Adrenal gland (tissue), 12 donors: ENCODE results near the gene GTF2A2. TPM values are rescaled to one million over a fixed set of nuclear protein-coding genes. Genes with fewer than 3 reads are reported as not detected.

Experiments used
- DNase-seq, 7 donors: peaks; one replicate each; pipeline ENCODE4 v3.0.0-alpha.2; 2019 to 2020
- H3K27ac ChIP-seq, 5 donors: fragments of 200-600 bp; sonication (generic) in 4 of 5; 1 replicate in 3 of 5; 2 replicates in 2 of 5; pipeline versions ENCODE4 v1.5.1 to v1.8.0; 2016 to 2020; ENCODE audit warnings: mild to moderate bottlenecking in 1 of 5
- H3K27me3 ChIP-seq: fragments of 200-600 bp; 2 replicates; pipeline ENCODE4 v1.8.0; 2021
- H3K36me3 ChIP-seq, 2 donors: fragments of 200-600 bp; replicated peaks in 1 of 2; 1 replicate in 1 of 2; 2 replicates in 1 of 2; pipeline versions ENCODE4 v1.5.1 to v1.8.0; 2018 to 2022
- H3K4me1 ChIP-seq, 2 donors: fragments of 200-600 bp; replicated peaks in 1 of 2; 1 replicate in 1 of 2; 2 replicates in 1 of 2; pipeline versions ENCODE4 v1.5.1 to v1.8.0; 2018 to 2021
- H3K4me3 ChIP-seq, 4 donors: fragments of 200-600 bp; sonication (generic) in 3 of 4; one replicate each; pipeline ENCODE4 v1.5.1; 2016 to 2018
- H3K9me3 ChIP-seq, 3 donors: fragments of 200-600 bp; sonication (generic) in 1 of 3; replicated peaks in 1 of 3; 1 replicate in 2 of 3; 2 replicates in 1 of 3; pipeline versions ENCODE4 v1.5.1 to v1.8.0; 2016 to 2021
- CTCF ChIP-seq, 6 experiments: fragments of 450-650 bp in 4 of 6; fragments of 200-600 bp in 2 of 6; sonication (generic) in 1 of 6; IDR thresholded peaks; 1 replicate in 5 of 6; 2 replicates in 1 of 6; pipeline versions ENCODE4 v1.5.1 to v1.8.0; 2016 to 2021; ENCODE audit warnings: antibody characterized with exemption in 6 of 6, mild to moderate bottlenecking in 2 of 6, moderate library complexity in 1 of 6
- POLR2A ChIP-seq, 2 donors: fragments of 450-650 bp; IDR thresholded peaks; one replicate each; pipeline ENCODE4 v1.6.1; 2017; ENCODE audit warnings: antibody characterized with exemption in 2 of 2, mild to moderate bottlenecking in 2 of 2, moderate library complexity in 1 of 2
- WGBS, 4 donors: extraction: QIAGEN DNeasy Blood & Tissue Kit in 2 of 4; methylation state at CpG; one replicate each; pipeline versions ENCODE4 v1.1.5 to v1.1.7; 2013 to 2017; 5-methylcytosine and 5-hydroxymethylcytosine counted together
- intact Hi-C, 2 donors: fragments of 100-400 bp; cut with DNase I; formaldehyde crosslinking; loops; one replicate each; pipeline versions ENCODE4 v1.14.1 to v1.15.0; 2022 to 2023
- polyA plus RNA-seq, 3 donors: library from polyadenylated mRNA; stranded (reverse); fragments of 200-250 nt in 2 of 3; fragments of 350-450 nt in 1 of 3; fragmentation: Illumina TruSeq in 1 of 3; extraction: RNeasy Lipid Tissue Mini Kit (QIAGEN cat#74804) in 1 of 3; gene quantifications; one replicate each; pipeline ENCODE4 v1.2.3, GENCODE V29; 2013 to 2014
- total RNA-seq, 9 donors: library from RNA; depleted of rRNA in 4 of 9; stranded (reverse); fragments of >200 nt in 4 of 9; fragments of 120-200 nt in 1 of 9; fragmentation: NEBNext Ultra II Directional in 1 of 9; extraction: Animal tissue kit (Norgen Biotek cat#: 25700) in 1 of 9; gene quantifications; one replicate each; pipeline versions ENCODE4 v1.1.0 to v1.2.4, GENCODE V29; 2013 to 2023
- donor health status: healthy with polysubstance abuse.
- donor health status: Bipolar disorder and iron deficiency.
- donor health status: DM: yes; HTN: yes; CAD: no.
- donor health status: DM: no; HTN: no; CAD: no.
- donor health status: DM: no; HTN: no; CAD: no.
- donor health status: DM: yes; HTN: yes; CAD: no.

The GTF2A2 gene
- total and polyA plus RNA-seq, 12 donors: 34.8 to 737 (median 105) TPM

- TF ChIP-seq POLR2A (IDR thresholded peaks at IDR 0.05) (no peak), CTCF (IDR thresholded peaks at IDR 0.05) (peak; percentile 45 to 73 (median 60))
- DNase-seq: peak in 6 of 7 donors; percentile 28 to 72 (median 51)
- no peak overlapping the region for H3K4me3 ChIP-seq
- H3K9me3 ChIP-seq: no peaks in the 10 kb centered on the region
- intact Hi-C loops: loop anchor here in 1 of 2 donors (10.0 kb wide), 1 partner anchor 634 kb away; no protein-coding TSS in a partner anchor
- 18 to 34% (median 25%) methylated on average over 1 of the region's 1 CpG for WGBS, 4 donors
- H3K27ac ChIP-seq: no peak overlapping the region
- no peaks in the 10 kb centered on the region for H3K36me3 ChIP-seq
- no peaks in the 10 kb centered on the region for H3K27me3 ChIP-seq
- peaks cover 16 to 19% of the 10 kb centered on the region in 2 donors for H3K4me1 ChIP-seq
Observed at GRCh38 chr15:59691194-59691805, 34.0 kb upstream of the GTF2A2 start.

- TF ChIP-seq POLR2A (IDR thresholded peaks at IDR 0.05) (no peak), CTCF (IDR thresholded peaks at IDR 0.05) (peak in 1 of 6 experiments; percentile 11)
- intact Hi-C loops: loop anchor here in 1 of 2 donors (10.0 kb wide), 1 partner anchor 635 kb away; no protein-coding TSS in a partner anchor
- H3K4me1 ChIP-seq: peaks cover 22 to 35% of the 10 kb centered on the region in 2 donors
- peak; percentile 76 to 95 (median 89) for DNase-seq
- no peaks in the 10 kb centered on the region for H3K27me3 ChIP-seq
- H3K27ac ChIP-seq: peak overlapping the region; percentile 91 to 98 (median 97)
- no peaks in the 10 kb centered on the region for H3K9me3 ChIP-seq
- H3K36me3 ChIP-seq: no peaks in the 10 kb centered on the region
- H3K4me3 ChIP-seq: peak overlapping the region in 3 of 4 donors; percentile 44 to 86 (median 78)
- WGBS, 4 donors: 1 to 2% (median 2%) methylated on average over 19 to 25 of the region's 25 CpGs
Observed at GRCh38 chr15:59689626-59690236, 32.4 kb upstream of the GTF2A2 start.

- no peaks in the 10 kb centered on the region for H3K27me3 ChIP-seq
- no peaks in the 10 kb centered on the region for H3K9me3 ChIP-seq
- H3K27ac ChIP-seq: peak within 1 kb of the TSS; percentile 96 to 99 (median 98)
- intact Hi-C loops: no loop called here
- H3K4me3 ChIP-seq: peak within 1 kb of the TSS; percentile 52 to 94 (median 85)
- 0% methylated on average over 40 to 78 of the region's 78 CpGs for WGBS, 4 donors
- peak; percentile 99 to 100 (median 100) for DNase-seq
- no peaks in the 10 kb centered on the region for H3K36me3 ChIP-seq
- H3K4me1 ChIP-seq: peaks cover 22 to 42% of the 10 kb centered on the region in 2 donors
- TF ChIP-seq CTCF (IDR thresholded peaks at IDR 0.05) (peak in 1 of 6 experiments; percentile 14), POLR2A (IDR thresholded peaks at IDR 0.05) (peak; percentile 95 to 97)
Observed at GRCh38 chr15:59688782-59689625, 31.7 kb upstream of the GTF2A2 start, which contains the start of gene BNIP2. TSS of gene BNIP2 (minus strand) at chr15:59689320. CDS start at chr15:59682457, 6,863 bp downstream.

GRCh38 chr15:59688423-59688781 lies 31.1 kb upstream of the GTF2A2 start:
- Histone ChIP-seq H3K4me3 (peak overlapping the region; percentile 52 to 94 (median 85)), H3K36me3 (no peaks in the 10 kb centered on the region), H3K27me3 (no peaks in the 10 kb centered on the region), H3K27ac (peak overlapping the region; percentile 96 to 99 (median 98)), H3K9me3 (no peaks in the 10 kb centered on the region), H3K4me1 (peaks cover 22 to 45% of the 10 kb centered on the region in 2 donors)
- intact Hi-C loops: no loop called here
- peak in 4 of 7 donors; percentile 30 to 61 (median 47) for DNase-seq
- TF ChIP-seq POLR2A (IDR thresholded peaks at IDR 0.05) (peak; percentile 19 to 71), CTCF (IDR thresholded peaks at IDR 0.05) (no peak)
- 0% methylated on average over 15 of the region's 15 CpGs for whole genome bisulfite sequencing, 4 donors
